ENCODE data around the gene CAPZB.

The CAPZB gene

GRCh38 chr1:19349999-19350398, 135.3 kb downstream of the CAPZB start:
- no peak for DNase-seq

- no peak for DNase-seq
These were observed 136.7 kb downstream of the CAPZB start for GRCh38 chr1:19348441-19349198.

- no peak for DNase-seq
These were observed 137.7 kb downstream of the CAPZB start for GRCh38 chr1:19347533-19348172.

GRCh38 chr1:19346026-19346425, 139.3 kb downstream of the CAPZB start:
- DNase-seq: no peak

- DNase-seq: no peak
These were observed 139.9 kb downstream of the CAPZB start for GRCh38 chr1:19345391-19345790.

GRCh38 chr1:19344831-19345230, 140.5 kb downstream of the CAPZB start:
- no peak for DNase-seq

GRCh38 chr1:19344372-19344810, 140.9 kb downstream of the CAPZB start:
- no peak for DNase-seq

- no peak for DNase-seq
These were observed 141.6 kb downstream of the CAPZB start for GRCh38 chr1:19343617-19344350.

- DNase-seq: no peak
These were observed 142.3 kb downstream of the CAPZB start for GRCh38 chr1:19342894-19343616.

GRCh38 chr1:19342062-19342750, 143.1 kb downstream of the CAPZB start:
- DNase-seq: no peak

- no peak for DNase-seq
These were observed 143.9 kb downstream of the CAPZB start for GRCh38 chr1:19341201-19342061.

- no peak for DNase-seq
These were observed 144.9 kb downstream of the CAPZB start for GRCh38 chr1:19340387-19340937.

GRCh38 chr1:19339214-19339861, 146.0 kb downstream of the CAPZB start:
- DNase-seq: no peak

- peak; percentile 56 for DNase-seq
These were observed 147.0 kb downstream of the CAPZB start for GRCh38 chr1:19338323-19338762.

- no peak for DNase-seq
These were observed 148.1 kb downstream of the CAPZB start for GRCh38 chr1:19337289-19337688.

- no peak for DNase-seq
These were observed 148.8 kb downstream of the CAPZB start for GRCh38 chr1:19336543-19336942.

- DNase-seq: no peak
These were observed 151.6 kb downstream of the CAPZB start for GRCh38 chr1:19333587-19334354.

- DNase-seq: no peak
These were observed 152.5 kb downstream of the CAPZB start for GRCh38 chr1:19332832-19333231.

GRCh38 chr1:19331262-19331878, 154.0 kb downstream of the CAPZB start:
- DNase-seq: no peak

Measured in right kidney (tissue), 1 donor.